ENCODE results near the gene HEATR3.

Gene HEATR3

DNA sequence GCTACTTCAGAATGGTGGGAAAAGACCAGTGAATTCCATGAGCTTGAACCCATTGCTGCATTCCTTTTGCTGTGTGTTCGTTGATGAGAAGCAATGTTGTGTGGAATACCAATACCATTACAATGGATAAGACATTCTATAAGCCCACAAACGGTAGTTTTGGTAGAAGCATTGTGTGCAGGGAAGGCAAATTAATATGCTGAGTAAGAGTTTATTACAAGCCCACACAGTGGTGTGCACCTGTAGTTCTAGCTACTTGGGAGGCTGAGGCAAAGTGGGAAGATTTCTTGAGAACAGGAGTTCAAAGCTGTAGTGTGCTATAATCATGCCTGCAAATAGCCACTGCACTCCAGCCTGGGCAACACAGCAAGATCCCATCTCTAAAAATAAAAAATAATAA lies 67.4 kb downstream of the HEATR3 start:
- no peak for DNase-seq (ENCODE audit: low read depth)
- TF ChIP-seq, protein P1, sequence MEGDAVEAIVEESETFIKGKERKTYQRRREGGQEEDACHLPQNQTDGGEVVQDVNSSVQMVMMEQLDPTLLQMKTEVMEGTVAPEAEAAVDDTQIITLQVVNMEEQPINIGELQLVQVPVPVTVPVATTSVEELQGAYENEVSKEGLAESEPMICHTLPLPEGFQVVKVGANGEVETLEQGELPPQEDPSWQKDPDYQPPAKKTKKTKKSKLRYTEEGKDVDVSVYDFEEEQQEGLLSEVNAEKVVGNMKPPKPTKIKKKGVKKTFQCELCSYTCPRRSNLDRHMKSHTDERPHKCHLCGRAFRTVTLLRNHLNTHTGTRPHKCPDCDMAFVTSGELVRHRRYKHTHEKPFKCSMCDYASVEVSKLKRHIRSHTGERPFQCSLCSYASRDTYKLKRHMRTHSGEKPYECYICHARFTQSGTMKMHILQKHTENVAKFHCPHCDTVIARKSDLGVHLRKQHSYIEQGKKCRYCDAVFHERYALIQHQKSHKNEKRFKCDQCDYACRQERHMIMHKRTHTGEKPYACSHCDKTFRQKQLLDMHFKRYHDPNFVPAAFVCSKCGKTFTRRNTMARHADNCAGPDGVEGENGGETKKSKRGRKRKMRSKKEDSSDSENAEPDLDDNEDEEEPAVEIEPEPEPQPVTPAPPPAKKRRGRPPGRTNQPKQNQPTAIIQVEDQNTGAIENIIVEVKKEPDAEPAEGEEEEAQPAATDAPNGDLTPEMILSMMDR (IDR thresholded peaks at IDR 0.05; ENCODE audit: control insufficient read depth, extremely low read depth, insufficient read depth): no peak
- no peak overlapping the region for H3K4me3 ChIP-seq (ENCODE audit: low read depth, low read length)

DNA sequence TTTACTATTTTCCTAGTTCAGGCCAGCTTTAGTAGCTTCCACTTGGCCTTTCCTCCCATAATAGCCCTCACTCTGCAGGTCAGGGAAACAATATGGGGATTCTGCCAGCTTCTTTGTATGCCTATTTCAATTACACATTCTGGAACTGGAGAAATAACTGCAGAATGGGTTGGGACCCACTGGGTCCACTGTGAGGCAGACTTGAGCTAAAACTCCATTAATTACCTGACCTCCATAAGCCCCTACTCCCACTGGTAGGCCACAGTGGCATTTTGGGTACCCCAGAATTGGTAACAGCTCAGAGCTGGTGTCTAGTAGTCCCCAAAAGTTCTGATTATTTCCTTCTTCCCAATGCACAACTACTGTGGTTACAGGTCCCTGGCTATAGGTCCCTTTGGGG lies 70.6 kb downstream of the HEATR3 start:
- no peak overlapping the region for H3K4me3 ChIP-seq (ENCODE audit: low read depth, low read length)
- no peak for DNase-seq (ENCODE audit: low read depth)
- TF ChIP-seq, protein P1 (IDR thresholded peaks at IDR 0.05; ENCODE audit: control insufficient read depth, extremely low read depth, insufficient read depth): 0 out of 2 replicates have a peak, but pooled peaks have one; percentile 12

DNA sequence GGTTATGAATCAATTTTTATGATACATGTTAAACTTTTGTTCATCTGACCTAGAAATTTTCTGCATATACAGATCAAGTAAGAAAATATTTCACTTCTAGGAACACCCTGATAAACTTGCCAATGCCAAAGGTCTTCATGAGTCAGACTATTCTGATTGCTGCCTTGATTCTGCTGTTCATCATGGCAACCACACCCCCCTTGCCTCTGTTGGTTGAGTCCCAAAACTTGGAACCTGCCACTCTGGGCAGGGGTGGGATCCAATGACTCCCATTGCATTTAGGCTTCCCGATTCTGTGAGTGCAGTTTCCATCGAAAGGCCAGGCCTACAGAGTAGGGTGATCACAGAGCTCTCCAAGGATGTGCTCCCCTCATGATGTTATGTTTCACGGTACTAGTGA lies 71.5 kb downstream of the HEATR3 start:
- H3K4me3 ChIP-seq (ENCODE audit: low read depth, low read length): no peak overlapping the region
- no peak for DNase-seq (ENCODE audit: low read depth)
- TF ChIP-seq, protein P1 (IDR thresholded peaks at IDR 0.05; ENCODE audit: control insufficient read depth, extremely low read depth, insufficient read depth): no peak

DNA sequence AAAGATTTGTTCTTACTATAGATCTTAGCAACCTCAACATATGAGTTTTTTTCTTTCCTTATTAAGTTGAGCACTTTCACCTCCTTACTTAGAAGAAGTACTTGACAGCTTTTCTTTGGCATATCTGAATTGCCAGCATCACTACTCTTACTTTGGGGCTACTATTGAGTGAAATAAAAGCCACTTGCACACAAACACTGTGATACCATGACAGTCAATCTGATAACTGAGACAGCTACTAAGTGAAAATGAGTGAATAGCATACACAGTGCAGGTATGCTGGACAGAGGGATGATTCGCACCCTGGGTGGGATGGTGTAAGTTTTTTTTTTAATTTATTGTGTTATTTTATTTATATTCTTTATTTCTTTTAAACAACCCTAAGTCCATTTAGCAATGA lies 73.8 kb downstream of the HEATR3 start:
- no peak for DNase-seq (ENCODE audit: low read depth)
- TF ChIP-seq, protein P1 (IDR thresholded peaks at IDR 0.05; ENCODE audit: control insufficient read depth, extremely low read depth, insufficient read depth): no peak

DNA sequence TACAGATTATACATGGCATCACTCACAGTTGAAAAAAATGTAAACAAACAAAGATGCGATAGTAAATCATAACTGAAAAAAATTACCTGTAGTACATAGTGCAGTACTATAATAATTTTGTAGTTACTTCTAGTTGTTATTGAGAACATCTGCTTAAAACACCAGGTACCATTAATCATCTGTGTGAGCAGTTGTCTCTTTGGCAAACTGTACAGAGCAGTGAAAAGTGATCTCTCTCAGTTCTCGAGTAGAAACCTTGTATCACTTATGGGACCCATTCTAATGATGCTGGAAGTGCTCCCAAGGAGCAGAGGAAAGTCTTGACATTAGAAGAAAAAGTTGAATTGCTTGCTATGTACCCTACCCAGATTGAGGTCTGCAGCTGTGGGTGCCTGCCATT lies 78.4 kb downstream of the HEATR3 start:
- no peak for DNase-seq (ENCODE audit: low read depth)
- no peak overlapping the region for H3K4me3 ChIP-seq (ENCODE audit: low read depth, low read length)
- TF ChIP-seq, protein P1 (IDR thresholded peaks at IDR 0.05; ENCODE audit: control insufficient read depth, extremely low read depth, insufficient read depth): no peak

More for the DNA sequence above, 73.8 kb downstream of the HEATR3 start:
- no peak overlapping the region for H3K4me3 ChIP-seq (ENCODE audit: low read depth, low read length)

DNA sequence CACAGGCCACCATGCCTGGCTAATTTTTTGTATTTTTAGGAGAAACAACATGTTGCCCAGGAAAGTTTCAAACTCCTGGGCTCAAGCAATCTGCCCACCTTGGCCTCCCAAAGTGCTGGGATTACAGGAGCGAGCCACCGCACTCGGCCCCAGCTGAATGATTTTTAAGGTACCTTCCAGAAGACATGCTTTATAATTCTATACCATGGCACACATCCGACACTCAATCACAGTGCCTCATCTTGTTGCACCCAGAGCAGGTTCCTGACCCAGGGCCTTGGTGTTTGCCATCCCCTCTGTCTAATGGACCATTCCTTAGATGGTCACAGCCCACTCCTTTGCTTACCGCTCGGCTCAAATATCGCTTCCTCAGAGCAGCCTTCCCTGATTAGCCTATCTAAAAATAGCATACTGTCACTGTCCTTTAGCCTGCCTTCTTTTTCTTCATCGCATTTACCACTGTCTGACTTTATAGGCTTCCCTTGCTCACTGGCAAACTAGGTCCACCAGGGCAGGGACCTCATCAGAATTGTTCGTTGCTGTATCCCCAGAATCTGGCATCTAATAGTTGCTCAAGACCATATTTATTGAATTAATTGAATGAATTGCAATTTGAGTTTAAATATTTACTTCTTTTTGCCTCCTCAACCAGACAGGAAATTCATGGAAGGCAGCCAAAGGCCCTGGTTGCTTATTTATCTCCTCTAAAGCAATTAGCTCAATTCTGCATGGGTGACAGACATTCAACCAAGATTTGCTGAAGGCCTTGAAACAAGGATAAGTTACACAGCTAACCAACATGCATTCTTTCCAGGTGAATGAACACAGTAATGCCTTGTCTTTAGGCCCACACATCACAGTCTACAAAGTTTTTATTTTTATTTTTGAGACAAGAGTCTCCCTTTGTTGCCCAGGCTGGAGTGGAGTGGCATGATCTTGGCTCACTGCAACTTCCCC lies 81.0 kb downstream of the HEATR3 start:
- TF ChIP-seq, protein P1 (IDR thresholded peaks at IDR 0.05; ENCODE audit: control insufficient read depth, extremely low read depth, insufficient read depth): no peak
- H3K4me3 ChIP-seq (ENCODE audit: low read depth, low read length): no peak overlapping the region
- no peak for DNase-seq (ENCODE audit: low read depth)

All from LNCaP clone FGC (cell line).